ENCODE data around the gene GRIK2. TPM values are rescaled to one million over a fixed set of nuclear protein-coding genes. Genes with fewer than 3 reads are reported as not detected.

The GRIK2 gene
- total RNA-seq, 3 donors from 2014 or later (not counting 1 experiment from before 2014, with no cell fraction given), result not detected

DNA sequence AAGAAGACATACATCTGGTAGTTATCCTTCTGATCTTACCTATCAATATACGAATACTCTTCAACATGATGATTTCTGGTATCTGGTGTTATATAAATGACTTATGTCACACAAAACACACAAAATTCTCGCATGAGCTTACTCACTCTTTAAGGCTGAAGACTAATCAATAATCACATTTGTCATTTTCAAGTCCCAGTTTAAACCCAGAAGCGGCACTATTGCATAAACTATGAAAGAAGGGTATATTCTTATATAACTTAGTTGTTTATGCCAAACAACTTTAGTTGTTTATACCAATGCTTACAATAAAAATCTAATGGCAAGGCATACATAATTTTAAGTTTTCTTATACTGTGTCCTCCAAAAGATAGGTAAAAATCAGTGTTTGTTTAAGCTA is 293.1 kb downstream of the GRIK2 start:
- H3K27ac ChIP-seq (ENCODE audit: low read length), result no peak overlapping the region
- no peak for TF ChIP-seq CTCF (IDR thresholded peaks at IDR 0.05)
- Mint-ChIP-seq H3K4me3 (no peak overlapping the region), H3K27ac (no peak overlapping the region), H3K36me3 (peaks cover 6% of the 10 kb centered on the region), H3K27me3 (ENCODE audit: low read depth in 2 of 2) (no peaks in the 10 kb centered on the region), H3K4me1 (no peaks in the 10 kb centered on the region), H3K9me3 (peaks cover 13 to 14% of the 10 kb centered on the region in 2 donors)
- no CpG with 5 or more reads among the region's 3 CpGs for WGBS (ENCODE audit: insufficient coverage)
- H3K4me3 ChIP-seq (ENCODE audit: low read length), result no peak overlapping the region
- DNase-seq (no peak), ATAC-seq (no peak)
- H3K4me1 ChIP-seq (ENCODE audit: control insufficient read depth, insufficient read depth, low read length), result no peaks in the 10 kb centered on the region
- intact Hi-C loops (cut with micrococcal nuclease), result no loop called here
- H3K27me3 ChIP-seq (ENCODE audit: control insufficient read depth, insufficient read depth, low read length), result no peaks in the 10 kb centered on the region
- no peaks in the 10 kb centered on the region for H3K36me3 ChIP-seq (ENCODE audit: control insufficient read depth, insufficient read depth, low read length)
- no peaks in the 10 kb centered on the region for H3K9me3 ChIP-seq (ENCODE audit: control insufficient read depth, insufficient read depth, low read length)

DNA sequence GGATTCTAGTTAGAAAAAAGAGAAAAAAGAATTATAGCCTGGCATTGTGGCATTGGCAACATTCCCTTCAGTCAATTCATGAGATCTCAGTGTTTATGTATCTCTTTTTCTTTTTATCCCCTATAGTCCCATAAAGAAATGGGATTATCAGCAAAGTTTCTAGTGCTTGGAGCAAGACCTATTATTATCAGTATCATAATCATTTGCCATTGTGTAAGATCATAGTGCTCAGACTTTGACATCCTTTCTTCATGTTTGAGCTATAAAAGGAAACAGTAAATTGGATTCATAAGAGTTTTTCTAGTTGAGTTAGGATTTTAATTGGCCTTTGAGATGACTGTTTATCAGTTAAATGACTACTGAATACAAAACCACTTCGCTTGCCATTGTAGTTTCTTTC is 295.6 kb downstream of the GRIK2 start:
- Histone ChIP-seq H3K9me3 (ENCODE audit: control insufficient read depth, insufficient read depth, low read length) (no peaks in the 10 kb centered on the region), H3K27ac (ENCODE audit: low read length) (no peak overlapping the region), H3K4me3 (ENCODE audit: low read length) (no peak overlapping the region), H3K27me3 (ENCODE audit: control insufficient read depth, insufficient read depth, low read length) (no peaks in the 10 kb centered on the region), H3K36me3 (ENCODE audit: control insufficient read depth, insufficient read depth, low read length) (no peaks in the 10 kb centered on the region), H3K4me1 (ENCODE audit: control insufficient read depth, insufficient read depth, low read length) (no peaks in the 10 kb centered on the region)
- no peaks in the 10 kb centered on the region for H3K4me1 Mint-ChIP-seq
- no CpG with 5 or more reads among the region's 1 CpG for WGBS (ENCODE audit: insufficient coverage)
- no peak for DNase-seq
- no peak for TF ChIP-seq CTCF (IDR thresholded peaks at IDR 0.05)
- H3K27me3 Mint-ChIP-seq (ENCODE audit: low read depth in 2 of 2), result no peaks in the 10 kb centered on the region
- intact Hi-C loops (cut with micrococcal nuclease), result no loop called here
- peaks cover 6% of the 10 kb centered on the region for H3K36me3 Mint-ChIP-seq
- no peak overlapping the region for H3K27ac Mint-ChIP-seq
- no peak overlapping the region for H3K4me3 Mint-ChIP-seq
- peaks cover 9 to 12% of the 10 kb centered on the region in 2 donors for H3K9me3 Mint-ChIP-seq
- ATAC-seq, result no peak

- peaks cover 9 to 12% of the 10 kb centered on the region in 2 donors for H3K9me3 Mint-ChIP-seq
- H3K27me3 ChIP-seq (ENCODE audit: control insufficient read depth, insufficient read depth, low read length), result no peaks in the 10 kb centered on the region
- no peaks in the 10 kb centered on the region for H3K36me3 ChIP-seq (ENCODE audit: control insufficient read depth, insufficient read depth, low read length)
- intact Hi-C loops (cut with micrococcal nuclease), result no loop called here
- 93% methylated on average over 1 of the region's 2 CpGs for WGBS (ENCODE audit: insufficient coverage)
- H3K27ac Mint-ChIP-seq, result no peak overlapping the region
- H3K27me3 Mint-ChIP-seq (ENCODE audit: low read depth in 2 of 2), result no peaks in the 10 kb centered on the region
- H3K36me3 Mint-ChIP-seq, result peaks cover 6% of the 10 kb centered on the region
- H3K9me3 ChIP-seq (ENCODE audit: control insufficient read depth, insufficient read depth, low read length), result no peaks in the 10 kb centered on the region
- ATAC-seq (no peak), DNase-seq (no peak)
- H3K4me3 ChIP-seq (ENCODE audit: low read length), result no peak overlapping the region
- H3K27ac ChIP-seq (ENCODE audit: low read length), result no peak overlapping the region
- H3K4me3 Mint-ChIP-seq, result no peak overlapping the region
- H3K4me1 ChIP-seq (ENCODE audit: control insufficient read depth, insufficient read depth, low read length), result no peaks in the 10 kb centered on the region
- H3K4me1 Mint-ChIP-seq, result no peaks in the 10 kb centered on the region
- no peak for TF ChIP-seq CTCF (IDR thresholded peaks at IDR 0.05)
These were observed 296.2 kb downstream of the GRIK2 start for GRCh38 chr6:101689695-101690094.

- Mint-ChIP-seq H3K4me1 (no peaks in the 10 kb centered on the region), H3K36me3 (no peaks in the 10 kb centered on the region), H3K27me3 (ENCODE audit: low read depth in 2 of 2) (no peaks in the 10 kb centered on the region), H3K9me3 (peaks cover 22 to 24% of the 10 kb centered on the region in 2 donors), H3K4me3 (no peak overlapping the region), H3K27ac (no peak overlapping the region)
- Histone ChIP-seq H3K4me1 (ENCODE audit: control insufficient read depth, insufficient read depth, low read length) (no peaks in the 10 kb centered on the region), H3K4me3 (ENCODE audit: low read length) (no peak overlapping the region), H3K27ac (ENCODE audit: low read length) (no peak overlapping the region), H3K9me3 (ENCODE audit: control insufficient read depth, insufficient read depth, low read length) (peaks cover 3% of the 10 kb centered on the region), H3K27me3 (ENCODE audit: control insufficient read depth, insufficient read depth, low read length) (no peaks in the 10 kb centered on the region), H3K36me3 (ENCODE audit: control insufficient read depth, insufficient read depth, low read length) (no peaks in the 10 kb centered on the region)
- WGBS (ENCODE audit: insufficient coverage), result 48% methylated on average over 3 of the region's 3 CpGs
- TF ChIP-seq CTCF (IDR thresholded peaks at IDR 0.05), result no peak
- no peak for DNase-seq
- intact Hi-C loops (cut with micrococcal nuclease), result no loop called here
- no peak for ATAC-seq
These were observed 307.1 kb downstream of the GRIK2 start for GRCh38 chr6:101700655-101701054.

All from natural killer cell (primary cell).